ENCODE measurements around the gene SLC31A2.
"Not testable (repeated sequence)": the region's sequence is repeated elsewhere in the genome, so short reads cannot be mapped to it uniquely, and the experiment has no call there.

The SLC31A2 gene, protein sequence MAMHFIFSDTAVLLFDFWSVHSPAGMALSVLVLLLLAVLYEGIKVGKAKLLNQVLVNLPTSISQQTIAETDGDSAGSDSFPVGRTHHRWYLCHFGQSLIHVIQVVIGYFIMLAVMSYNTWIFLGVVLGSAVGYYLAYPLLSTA

DNA sequence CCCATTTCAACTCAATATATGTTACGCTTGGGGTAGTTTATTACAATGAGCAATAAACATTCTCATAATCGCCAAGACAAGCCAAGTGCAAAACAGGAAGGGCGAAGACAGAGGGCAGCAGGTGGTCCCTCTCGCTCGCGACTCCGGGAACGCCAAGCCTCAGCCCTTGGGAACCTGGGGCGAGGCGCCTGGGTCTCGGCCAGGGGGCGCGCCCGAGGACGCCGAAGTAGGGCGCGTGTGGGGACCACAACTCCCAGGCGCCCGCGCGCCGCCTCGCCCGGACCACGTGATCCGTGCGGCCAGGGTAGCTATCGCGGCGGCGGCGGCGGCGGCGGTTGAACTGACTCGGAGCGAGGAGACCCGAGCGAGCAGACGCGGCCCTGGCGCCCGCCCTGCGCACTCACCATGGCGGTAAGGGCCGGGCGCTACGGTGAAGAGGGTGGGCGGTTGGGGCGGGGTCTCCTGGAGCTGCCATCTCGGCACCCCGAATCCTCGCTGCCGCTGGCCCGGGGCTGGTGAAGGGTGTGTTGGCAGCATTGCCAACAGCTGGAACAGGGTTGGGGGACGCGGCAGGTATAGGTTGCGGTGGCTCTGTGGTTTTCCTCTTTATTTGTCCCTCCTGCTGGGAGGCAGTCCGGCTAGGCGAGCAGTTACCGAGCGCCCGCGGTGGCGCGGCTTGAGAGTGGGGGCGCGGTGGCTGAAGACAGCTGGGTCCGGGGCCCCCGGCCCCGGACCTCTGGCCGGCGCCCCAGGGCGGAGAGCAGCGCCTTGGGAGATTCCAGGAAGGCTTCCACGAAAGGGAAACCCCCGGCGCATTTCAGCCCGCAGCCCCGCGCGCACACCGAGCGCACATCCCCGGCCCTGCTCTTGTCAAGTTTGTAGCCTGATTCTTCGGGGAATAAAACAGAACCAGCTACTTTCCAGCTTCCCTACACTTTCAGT lies at the start of gene SLC31A2:
TSS of gene SLC31A2 (plus strand) at position 338 of the 942 bp plus-strand sequence. CDS start at position 406, 68 bp downstream.
- peak; percentile 95 for DNase-seq

DNA sequence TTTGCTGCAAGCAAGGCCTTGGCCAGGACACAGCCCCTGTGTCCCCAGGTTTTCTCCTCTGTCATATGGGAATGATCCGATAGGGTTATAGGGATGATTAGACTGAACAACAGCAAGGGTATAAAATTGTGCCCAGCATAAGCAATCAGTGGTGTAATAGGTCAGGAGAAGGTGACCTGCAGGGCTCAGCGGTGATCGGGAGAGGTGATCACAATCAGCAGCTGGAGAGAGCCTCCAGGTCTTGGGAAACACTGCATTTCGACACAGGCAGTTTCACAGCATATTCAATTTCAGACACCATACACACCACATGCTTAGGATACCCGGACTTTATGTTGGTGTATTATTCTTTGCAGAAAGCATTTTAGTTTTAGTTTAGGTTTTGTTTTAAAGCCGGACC lies 45.5 kb upstream of the SLC31A2 start:
- not testable (repeated sequence) for DNase-seq

DNA sequence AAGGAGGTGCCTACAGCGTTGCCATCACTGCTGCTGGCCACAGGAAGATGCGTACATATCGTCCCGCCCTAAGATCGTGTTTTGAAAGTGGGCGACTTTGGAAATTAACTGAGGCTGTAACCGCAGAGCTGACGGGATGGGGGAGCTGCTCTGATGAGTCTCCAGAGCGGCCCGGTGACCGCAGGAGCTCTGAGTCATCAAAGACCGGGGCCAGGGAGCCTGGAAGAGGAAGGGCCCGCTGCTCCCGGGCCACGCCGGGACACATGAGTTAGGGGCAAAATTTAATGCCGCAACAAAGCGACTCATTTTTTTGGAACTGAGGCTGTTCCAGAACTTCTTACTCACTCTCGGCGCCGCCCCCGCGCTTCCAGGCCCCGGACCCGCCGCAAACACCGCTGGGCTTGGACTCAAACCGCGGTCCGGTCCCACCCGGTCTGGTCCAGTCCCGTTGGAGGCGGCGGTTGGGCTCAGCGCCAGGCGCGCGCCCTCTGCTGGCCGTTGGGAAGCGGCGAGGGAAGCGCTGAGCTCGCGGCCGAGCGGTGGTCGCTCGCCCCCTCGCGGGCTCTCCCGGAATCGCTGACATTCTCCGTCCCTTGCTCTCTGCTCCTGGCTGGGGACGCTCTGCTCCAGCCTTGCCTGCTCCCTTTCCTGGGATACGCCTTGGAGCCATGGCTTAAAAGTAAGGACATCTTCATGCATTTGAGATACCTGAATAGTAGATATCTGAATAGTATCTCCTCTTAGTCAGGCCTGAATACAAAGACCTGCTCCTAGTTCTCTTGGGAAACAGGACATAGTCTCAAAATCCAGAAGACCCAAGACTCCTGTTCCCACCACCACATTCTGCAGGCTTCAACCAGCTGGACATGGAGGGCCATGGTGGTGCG lies 39.5 kb upstream of the SLC31A2 start:
- DNase-seq = peak; percentile 61

DNA sequence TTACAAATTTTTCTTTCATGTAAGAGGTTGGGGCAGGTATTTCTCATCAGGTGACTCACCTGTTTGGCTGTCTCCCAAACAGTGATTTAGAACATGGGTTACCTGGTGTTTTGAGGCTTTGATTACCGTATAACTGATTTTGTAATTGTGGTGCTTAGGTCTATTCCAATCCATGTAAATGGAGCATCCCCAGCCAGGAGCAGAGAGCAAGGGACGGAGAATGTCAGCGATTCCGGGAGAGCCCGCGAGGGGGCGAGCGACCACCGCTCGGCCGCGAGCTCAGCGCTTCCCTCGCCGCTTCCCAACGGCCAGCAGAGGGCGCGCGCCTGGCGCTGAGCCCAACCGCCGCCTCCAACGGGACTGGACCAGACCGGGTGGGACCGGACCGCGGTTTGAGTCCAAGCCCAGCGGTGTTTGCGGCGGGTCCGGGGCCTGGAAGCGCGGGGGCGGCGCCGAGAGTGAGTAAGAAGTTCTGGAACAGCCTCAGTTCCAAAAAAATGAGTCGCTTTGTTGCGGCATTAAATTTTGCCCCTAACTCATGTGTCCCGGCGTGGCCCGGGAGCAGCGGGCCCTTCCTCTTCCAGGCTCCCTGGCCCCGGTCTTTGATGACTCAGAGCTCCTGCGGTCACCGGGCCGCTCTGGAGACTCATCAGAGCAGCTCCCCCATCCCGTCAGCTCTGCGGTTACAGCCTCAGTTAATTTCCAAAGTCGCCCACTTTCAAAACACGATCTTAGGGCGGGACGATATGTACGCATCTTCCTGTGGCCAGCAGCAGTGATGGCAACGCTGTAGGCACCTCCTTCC lies 37.9 kb upstream of the SLC31A2 start:
- DNase-seq = peak; percentile 38

DNA sequence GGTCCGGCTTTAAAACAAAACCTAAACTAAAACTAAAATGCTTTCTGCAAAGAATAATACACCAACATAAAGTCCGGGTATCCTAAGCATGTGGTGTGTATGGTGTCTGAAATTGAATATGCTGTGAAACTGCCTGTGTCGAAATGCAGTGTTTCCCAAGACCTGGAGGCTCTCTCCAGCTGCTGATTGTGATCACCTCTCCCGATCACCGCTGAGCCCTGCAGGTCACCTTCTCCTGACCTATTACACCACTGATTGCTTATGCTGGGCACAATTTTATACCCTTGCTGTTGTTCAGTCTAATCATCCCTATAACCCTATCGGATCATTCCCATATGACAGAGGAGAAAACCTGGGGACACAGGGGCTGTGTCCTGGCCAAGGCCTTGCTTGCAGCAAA lies 32.0 kb upstream of the SLC31A2 start:
- DNase-seq = not testable (repeated sequence)

DNA sequence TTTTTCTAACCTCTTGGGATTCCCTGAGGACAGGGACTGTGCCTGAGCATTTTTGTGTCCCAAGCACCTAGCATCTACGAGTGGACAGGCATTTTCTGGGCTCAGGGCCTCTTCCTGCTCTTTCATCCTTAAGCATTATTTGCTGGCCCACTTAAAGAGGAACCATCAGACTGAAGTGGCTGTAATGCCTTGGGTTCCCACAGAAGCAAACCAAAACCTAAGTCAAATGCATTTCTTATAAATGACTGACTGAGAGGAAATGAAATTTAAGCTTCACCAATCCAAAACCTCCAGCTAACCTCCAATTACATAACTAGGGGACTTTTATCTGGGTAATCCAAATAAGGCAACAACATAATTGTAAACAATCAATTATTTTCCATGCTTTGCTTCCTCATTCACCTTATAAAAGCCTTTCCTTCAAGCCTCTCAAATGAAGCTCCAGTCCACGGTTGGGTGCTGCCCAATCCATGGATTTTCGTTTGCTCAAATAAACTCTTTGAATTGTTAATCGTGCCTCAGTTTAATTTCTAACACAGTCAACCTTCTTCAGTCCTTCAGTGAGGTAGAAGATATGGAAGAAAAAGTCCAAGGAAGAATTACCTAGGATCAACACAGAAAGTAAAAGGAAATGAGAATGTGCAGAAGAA lies 25.3 kb upstream of the SLC31A2 start:
- no peak for DNase-seq

DNA sequence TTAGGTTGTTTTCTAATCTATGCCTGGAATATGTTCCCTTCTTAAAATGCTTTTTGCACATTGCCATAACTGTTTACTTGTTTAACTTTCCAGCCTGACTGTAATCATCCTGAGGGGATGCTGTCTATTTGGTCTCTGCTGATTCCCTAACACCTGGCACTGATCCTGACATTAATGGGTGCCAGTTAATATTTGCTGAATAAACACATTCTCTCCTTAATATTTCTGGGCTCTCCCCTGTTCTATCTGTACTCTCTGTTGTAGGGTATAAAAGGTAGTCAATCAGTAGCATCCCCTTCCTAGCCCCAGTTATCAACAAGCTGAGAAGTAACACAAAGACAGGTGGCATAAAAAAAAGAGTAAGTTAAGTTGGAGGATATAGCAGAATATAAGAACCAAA lies 21.3 kb upstream of the SLC31A2 start:
- no peak for DNase-seq

DNA sequence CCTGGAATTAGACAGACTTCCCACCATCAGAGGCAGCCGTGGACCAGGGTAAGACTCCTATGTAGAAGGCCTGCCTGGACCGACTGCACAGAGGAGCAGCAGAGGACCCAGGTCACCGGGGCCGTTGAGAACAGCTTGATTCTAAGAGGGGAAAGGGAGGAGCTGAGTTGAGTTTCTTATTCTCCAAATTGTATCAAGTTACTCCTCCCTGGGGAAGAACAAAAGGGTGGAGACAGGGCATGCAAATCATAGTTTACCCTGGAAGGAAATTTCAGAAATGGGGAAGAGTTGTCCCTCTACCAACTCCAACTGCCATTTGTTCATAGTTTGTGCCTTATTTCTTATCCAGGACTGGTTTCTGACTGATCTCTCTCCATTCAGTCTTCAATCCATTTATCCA lies 20.9 kb upstream of the SLC31A2 start:
- DNase-seq = no peak

DNA sequence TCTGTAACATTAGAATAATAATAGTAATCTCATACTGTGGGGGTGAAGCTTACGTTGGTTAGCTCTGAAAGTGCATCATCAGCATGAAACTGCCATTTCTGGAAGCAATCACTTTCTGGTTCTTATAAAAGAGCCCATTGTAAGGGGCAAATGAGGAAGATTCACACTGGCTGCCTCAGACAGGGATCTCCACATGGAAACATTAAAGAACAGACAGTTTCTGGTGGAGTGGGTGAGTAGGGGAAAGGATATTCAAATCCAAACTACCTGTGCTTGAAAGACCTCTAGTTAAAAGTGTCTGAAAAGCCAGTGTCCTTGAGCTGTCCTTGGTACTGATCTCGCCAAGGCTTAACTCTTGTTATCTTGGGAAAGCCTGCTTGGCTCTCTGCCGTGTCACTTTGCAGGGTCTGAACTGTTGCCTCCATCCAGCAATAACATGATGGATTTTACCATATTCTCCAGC lies 19.1 kb upstream of the SLC31A2 start:
- no peak for DNase-seq

DNA sequence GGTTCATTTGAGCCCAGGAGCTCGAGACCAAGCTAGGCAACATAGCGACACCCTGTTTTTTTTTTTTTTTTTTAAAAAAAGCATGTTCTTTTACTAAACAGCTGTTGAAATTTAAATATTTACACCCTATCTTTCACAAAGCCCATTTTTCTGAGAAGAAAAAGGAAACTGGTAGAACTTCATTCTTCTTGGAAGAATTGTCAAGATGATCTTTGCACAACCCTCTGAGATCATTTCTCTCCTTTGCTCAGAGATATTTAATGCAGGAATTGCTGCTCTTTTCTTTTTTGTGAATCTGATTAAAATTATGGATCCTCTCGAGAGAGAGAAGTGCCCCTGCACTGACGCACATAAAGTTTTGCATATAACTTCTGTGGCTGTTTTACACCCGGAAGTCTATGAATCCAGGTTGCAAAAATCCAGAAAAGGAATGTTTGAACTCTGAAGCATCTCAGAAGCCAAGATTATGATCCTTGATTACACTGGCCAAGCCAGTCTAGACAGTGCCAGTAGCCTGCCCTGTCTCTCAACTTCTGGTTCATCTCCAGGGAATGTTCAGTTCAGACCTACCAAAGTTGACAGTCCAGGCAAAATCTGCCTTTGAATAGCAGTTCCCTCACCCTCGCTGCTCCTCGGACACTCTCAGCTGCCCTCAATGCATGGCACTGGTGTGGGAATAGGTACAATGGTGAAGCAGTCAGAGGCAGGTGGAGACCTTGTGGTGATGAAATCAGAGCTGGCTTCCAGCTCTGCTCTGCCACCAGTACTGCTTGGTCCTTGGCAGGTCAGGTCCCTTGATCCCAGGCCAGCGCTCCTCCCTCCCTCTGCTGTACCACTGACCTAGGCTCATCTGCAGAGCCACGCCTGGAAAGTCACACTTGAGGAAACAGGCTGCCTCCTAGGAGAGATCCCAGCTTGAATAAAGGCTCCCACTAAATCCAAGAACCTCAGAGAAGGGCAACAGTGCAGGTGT lies 13.3 kb upstream of the SLC31A2 start:
- no peak for DNase-seq

DNA sequence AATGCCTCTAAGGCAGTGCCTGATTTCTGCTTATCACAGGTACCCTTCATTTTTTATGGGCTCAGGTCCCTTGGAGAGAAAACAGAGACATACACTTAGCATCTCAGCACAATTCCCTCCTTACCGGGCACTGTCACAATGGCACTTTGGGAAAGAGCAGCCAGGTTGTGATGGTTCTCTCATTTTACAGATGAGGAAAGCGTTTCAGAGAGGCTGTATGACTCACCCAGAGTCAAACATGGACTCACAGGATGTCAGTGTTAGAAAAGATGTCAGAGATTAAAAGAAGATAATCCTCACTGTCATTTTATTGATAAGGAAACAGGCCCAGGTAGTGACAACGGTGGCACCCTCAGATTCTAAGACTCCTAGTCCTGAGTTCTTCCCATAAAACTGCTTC lies 12.0 kb upstream of the SLC31A2 start:
- no peak for DNase-seq

DNA sequence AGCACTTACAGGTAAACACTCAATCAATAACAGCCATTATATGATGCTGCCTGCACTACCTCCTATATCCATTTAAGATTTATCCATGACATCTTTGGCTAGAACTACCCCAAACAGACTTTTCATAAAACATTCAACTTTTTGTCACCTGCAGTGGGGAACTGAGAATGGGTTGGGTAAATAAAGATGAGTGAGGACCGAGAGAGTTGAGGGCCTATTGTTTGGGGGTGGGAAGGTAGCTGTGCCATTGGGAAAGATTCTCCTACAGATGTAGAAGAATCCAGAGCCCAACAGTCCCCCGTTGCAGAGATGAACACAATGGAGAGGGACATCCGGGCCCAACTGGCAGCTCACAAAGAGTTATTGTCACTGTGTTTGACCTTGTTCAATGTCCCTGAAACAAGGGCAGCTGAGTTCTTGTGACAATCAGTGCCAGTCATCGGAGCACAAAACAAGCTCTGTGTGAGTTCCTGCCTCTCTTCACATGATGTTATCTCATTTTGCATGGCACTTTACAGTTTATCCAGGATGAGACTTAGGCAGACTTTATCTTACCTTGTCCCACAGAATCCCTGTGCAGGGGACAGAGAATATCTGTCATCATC lies 11.5 kb upstream of the SLC31A2 start:
- peak; percentile 50 for DNase-seq

DNA sequence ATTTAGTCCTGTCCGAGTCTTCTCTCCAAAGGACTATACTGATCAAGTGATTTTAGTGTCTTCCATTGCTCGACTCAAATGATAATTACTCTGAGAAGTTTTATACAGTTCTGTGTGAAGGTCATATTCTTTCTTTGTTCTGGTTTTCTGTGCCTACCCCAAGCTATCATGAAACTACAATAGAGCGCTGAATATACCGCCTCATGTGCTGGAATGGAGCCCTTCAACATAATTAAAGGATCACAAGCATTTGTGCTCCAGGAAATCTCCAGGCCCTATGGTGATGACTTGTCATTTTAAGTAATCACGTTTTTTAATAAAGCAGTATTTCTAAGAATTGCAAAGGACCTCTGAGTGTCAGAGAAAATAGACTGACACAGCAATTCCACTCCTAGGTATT lies 10.9 kb upstream of the SLC31A2 start:
- DNase-seq = no peak

DNA sequence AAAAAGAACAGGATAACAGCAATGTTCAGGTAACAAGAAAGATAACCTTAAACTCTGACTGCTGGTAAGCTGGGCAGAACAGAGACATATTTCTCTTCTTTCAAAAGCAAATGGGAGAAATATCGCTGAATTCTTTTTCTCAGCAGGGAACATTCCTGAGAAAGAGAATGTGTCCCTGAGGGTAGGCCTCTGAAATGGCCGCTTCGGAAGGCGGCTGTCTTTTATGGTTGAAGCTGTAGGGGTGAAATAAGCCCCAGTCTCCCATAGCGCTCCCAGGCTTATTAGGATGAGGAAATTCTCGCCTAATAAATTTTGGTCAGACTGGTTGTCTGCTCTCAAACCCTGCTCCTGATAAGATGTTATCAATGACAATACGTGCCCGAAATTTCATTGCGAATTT lies 9.9 kb upstream of the SLC31A2 start:
- DNase-seq = not testable (repeated sequence)

DNA sequence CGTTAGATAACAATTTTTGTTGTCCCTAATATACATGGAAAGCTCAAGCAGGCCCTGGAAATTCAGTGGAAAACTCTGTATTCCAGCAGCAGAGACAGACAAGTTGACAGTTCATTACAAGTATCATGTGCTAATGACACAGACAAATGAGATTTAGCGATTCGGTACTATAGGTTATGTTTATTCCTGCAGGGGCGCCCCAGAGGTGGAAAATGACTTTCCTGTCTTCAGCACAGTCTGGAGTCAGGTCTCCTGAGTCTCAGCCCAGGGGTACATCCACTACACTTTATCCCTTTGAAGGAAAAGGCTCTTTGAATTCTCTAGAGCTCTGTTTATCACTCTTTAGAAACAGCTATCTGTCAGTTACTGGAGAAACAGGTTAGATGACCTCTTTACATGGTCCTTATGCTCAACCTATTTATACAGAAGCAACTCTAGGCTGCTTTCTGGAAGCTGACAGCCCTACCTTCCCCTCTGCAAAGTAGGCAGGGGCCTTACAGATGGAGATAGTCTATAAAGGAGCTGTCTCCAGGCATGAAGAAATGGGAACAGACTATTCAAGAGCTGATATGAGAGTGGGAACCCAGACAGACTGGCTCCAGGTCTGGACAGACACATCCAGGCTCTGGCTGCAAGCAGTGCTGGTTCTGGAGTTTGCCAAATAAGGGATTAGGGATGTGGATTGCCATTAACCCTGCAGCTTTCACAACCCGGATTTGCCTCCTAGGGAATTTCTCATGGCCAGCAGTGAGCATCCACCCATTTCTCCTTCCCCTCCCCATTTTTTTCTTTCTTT lies 7.2 kb upstream of the SLC31A2 start:
- DNase-seq = no peak

DNA sequence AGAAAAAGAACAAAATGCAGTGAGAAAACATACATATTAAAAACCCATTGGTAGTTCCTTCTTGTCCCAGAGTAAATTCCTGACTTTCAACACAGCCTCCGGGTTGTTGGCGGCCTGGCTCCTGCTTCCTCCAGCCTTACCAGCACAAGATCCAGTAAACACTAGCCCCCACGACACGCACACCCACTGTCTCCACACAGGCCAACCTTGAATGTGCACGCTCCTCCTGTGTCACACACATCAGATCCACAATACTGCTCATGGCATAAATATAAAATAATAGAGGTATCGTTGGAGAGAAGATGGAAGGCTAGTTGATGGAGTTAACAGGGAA lies 2.5 kb upstream of the SLC31A2 start:
- DNase-seq = no peak

DNA sequence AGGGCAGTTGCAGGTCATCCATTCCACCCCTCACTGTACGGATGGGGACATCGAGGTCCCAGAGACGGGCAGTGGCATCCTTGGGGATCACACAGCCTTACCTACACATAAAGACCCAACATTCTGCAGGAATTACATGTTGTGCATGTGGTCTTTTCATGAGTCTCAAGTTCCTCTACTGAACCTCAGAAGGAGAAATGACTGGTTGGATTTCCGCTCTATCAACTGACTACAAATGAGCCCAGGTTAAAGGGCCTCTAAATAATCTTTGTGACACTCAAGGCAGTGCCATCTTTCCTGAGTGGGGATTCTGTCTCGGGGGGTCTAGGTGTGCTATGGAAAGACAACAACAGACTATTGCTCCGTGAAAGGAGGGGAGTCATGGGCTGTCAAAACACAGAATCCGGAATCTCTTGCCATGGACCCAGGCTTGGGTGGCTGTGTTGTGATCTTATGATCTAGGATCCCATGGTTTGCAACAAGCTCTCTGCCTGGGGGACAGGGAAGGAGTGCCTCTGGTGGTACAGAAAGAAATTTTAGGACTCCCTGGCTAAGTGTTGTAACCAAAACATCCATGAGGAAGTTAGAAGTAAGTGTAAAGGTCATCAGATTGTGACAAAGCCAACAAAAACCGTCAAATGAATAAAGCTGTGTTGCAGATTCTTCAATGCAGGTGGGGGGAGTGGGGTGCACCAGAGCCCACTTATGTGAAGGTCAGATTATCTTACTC lies 1.9 kb upstream of the SLC31A2 start:
- no peak for DNase-seq

DNA sequence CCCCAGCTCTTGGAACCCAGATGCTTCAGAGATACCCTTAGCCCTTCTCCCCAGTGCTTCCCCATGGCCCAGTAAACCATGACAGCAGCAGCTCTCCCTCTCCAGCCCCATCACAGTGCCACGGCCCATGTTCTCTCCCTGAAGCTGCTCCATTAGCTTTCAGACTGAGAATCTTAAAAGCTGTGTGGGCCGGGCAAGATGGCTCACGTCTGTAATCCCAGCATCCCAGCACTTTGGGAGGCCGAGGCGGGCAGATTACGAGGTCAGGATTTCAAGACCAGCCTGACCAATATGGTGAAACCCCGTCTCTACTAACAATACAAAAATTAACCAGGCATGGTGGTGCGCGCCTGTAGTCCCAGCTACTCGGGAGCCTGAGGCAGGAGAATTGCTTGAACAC lies 1.2 kb upstream of the SLC31A2 start:
- not testable (repeated sequence) for DNase-seq
